ENCODE measurements around the gene CRMP1.

- TF ChIP-seq FOXP2 (optimal IDR thresholded peaks at IDR 0.05; ENCODE audit: borderline replicate concordance, extremely low read depth, extremely low read length, insufficient read depth) (no peak), POLR2AphosphoS5 (IDR thresholded peaks at IDR 0.05; ENCODE audit: low read depth, low read length) (no peak), REST (IDR thresholded peaks at IDR 0.05; ENCODE audit: insufficient read depth in 1 of 2, low read depth in 2 of 2, low read length in 2 of 2) (no peak)
These were observed 34.2 kb upstream of the CRMP1 start for GRCh38 chr4:5927116-5927515.
